GM12878 (cell line): ENCODE measurements around the gene CANT1.

Experiments
- BCL11A ChIP-seq: IDR thresholded peaks from 2 replicates; pipeline ENCODE4 v1.6.1; 2011; ENCODE audit warnings: low read depth, low read length
- BCLAF1 ChIP-seq: fragments of 450-650 bp; IDR thresholded peaks from 2 replicates; pipeline ENCODE4 v1.6.1; 2017; ENCODE audit warnings: antibody characterized with exemption, mild to moderate bottlenecking, moderate library complexity
- BHLHE40 ChIP-seq, 2 experiments: fragments of 450-650 bp in 1 of 2; IDR thresholded peaks; 2 replicates each; pipeline ENCODE4 v1.6.1; 2011 to 2017; ENCODE audit warnings: low read depth in 2 of 2, borderline replicate concordance in 1 of 2, improper control_type of control experiment in 1 of 2, low read length in 1 of 2, mild to moderate bottlenecking in 1 of 2
- BMI1 ChIP-seq: fragments of 450-650 bp; IDR thresholded peaks from 2 replicates; pipeline ENCODE4 v1.6.1; 2016; ENCODE audit warnings: mild to moderate bottlenecking, moderate library complexity, borderline replicate concordance
- CBX5 ChIP-seq: sonication (generic); IDR thresholded peaks from 2 replicates; pipeline ENCODE4 v1.6.1; 2016; ENCODE audit warnings: low read depth, moderate library complexity, mild to moderate bottlenecking, inconsistent platforms
- POLR2AphosphoS5 ChIP-seq: IDR thresholded peaks from 2 replicates; pipeline ENCODE4 v1.6.1; 2011; ENCODE audit warnings: mild to moderate bottlenecking, low read length, inconsistent platforms
- PRDM15 ChIP-seq: fragments of 450-650 bp; formaldehyde crosslinking; IDR thresholded peaks from 2 replicates; pipeline ENCODE4 v1.4.0; 2020; ENCODE audit warnings: mild to moderate bottlenecking, moderate library complexity
- TF ChIP-seq, protein P1 (sequence below), 3 experiments: IDR thresholded peaks in 2 of 3; conservative IDR thresholded peaks in 1 of 3; 2 replicates each; pipeline ENCODE4 v1.5.1; 2011; ENCODE audit warnings: low read depth in 3 of 3, low read length in 3 of 3, mild to moderate bottlenecking in 3 of 3, control low read depth in 2 of 3, moderate library complexity in 2 of 3, inconsistent platforms in 1 of 3, mixed read lengths in 1 of 3; ENCODE audit not compliant: control insufficient read depth in 2 of 3, insufficient read depth in 1 of 3; ENCODE audit errors: extremely low read depth in 1 of 3
- TF ChIP-seq, protein P2 (sequence below): IDR thresholded peaks from 2 replicates; pipeline ENCODE4 v1.6.1; 2011; ENCODE audit warnings: borderline replicate concordance, low read depth, mild to moderate bottlenecking, moderate library complexity, mixed read lengths, low read length; ENCODE audit not compliant: insufficient read depth; ENCODE audit errors: extremely low read length
- TF ChIP-seq, protein P3 (sequence below): IDR thresholded peaks from 2 replicates; pipeline ENCODE4 v1.6.1; 2012; ENCODE audit warnings: low read depth, low read length, improper control_type of control experiment
- TF ChIP-seq, protein P4 (sequence below): fragments of 450-650 bp; IDR thresholded peaks from 2 replicates; pipeline ENCODE4 v1.6.1; 2017; ENCODE audit warnings: mild to moderate bottlenecking, moderate library complexity

- TF ChIP-seq POLR2AphosphoS5, result no peak
- TF ChIP-seq, protein P1, sequence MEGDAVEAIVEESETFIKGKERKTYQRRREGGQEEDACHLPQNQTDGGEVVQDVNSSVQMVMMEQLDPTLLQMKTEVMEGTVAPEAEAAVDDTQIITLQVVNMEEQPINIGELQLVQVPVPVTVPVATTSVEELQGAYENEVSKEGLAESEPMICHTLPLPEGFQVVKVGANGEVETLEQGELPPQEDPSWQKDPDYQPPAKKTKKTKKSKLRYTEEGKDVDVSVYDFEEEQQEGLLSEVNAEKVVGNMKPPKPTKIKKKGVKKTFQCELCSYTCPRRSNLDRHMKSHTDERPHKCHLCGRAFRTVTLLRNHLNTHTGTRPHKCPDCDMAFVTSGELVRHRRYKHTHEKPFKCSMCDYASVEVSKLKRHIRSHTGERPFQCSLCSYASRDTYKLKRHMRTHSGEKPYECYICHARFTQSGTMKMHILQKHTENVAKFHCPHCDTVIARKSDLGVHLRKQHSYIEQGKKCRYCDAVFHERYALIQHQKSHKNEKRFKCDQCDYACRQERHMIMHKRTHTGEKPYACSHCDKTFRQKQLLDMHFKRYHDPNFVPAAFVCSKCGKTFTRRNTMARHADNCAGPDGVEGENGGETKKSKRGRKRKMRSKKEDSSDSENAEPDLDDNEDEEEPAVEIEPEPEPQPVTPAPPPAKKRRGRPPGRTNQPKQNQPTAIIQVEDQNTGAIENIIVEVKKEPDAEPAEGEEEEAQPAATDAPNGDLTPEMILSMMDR (IDR thresholded peaks at IDR 0.05 in 2 of 3, conservative IDR thresholded peaks at IDR 0.05 in 1 of 3; ENCODE audit: control insufficient read depth in 2 of 3, extremely low read depth in 1 of 3, insufficient read depth in 1 of 3, low read depth in 3 of 3, low read length in 3 of 3), result no peak
- TF ChIP-seq BCLAF1, result no peak
- TF ChIP-seq PRDM15, result no peak
- TF ChIP-seq, protein P2, sequence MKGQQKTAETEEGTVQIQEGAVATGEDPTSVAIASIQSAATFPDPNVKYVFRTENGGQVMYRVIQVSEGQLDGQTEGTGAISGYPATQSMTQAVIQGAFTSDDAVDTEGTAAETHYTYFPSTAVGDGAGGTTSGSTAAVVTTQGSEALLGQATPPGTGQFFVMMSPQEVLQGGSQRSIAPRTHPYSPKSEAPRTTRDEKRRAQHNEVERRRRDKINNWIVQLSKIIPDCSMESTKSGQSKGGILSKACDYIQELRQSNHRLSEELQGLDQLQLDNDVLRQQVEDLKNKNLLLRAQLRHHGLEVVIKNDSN, result no peak
- TF ChIP-seq BHLHE40 (IDR thresholded peaks at IDR 0.05; ENCODE audit: borderline replicate concordance in 1 of 2, low read depth in 2 of 2, low read length in 1 of 2), result no peak
- TF ChIP-seq BCL11A, result no peak
- TF ChIP-seq, protein P3, sequence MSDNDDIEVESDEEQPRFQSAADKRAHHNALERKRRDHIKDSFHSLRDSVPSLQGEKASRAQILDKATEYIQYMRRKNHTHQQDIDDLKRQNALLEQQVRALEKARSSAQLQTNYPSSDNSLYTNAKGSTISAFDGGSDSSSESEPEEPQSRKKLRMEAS, result no peak
- no peak for TF ChIP-seq BMI1
- TF ChIP-seq, protein P4, sequence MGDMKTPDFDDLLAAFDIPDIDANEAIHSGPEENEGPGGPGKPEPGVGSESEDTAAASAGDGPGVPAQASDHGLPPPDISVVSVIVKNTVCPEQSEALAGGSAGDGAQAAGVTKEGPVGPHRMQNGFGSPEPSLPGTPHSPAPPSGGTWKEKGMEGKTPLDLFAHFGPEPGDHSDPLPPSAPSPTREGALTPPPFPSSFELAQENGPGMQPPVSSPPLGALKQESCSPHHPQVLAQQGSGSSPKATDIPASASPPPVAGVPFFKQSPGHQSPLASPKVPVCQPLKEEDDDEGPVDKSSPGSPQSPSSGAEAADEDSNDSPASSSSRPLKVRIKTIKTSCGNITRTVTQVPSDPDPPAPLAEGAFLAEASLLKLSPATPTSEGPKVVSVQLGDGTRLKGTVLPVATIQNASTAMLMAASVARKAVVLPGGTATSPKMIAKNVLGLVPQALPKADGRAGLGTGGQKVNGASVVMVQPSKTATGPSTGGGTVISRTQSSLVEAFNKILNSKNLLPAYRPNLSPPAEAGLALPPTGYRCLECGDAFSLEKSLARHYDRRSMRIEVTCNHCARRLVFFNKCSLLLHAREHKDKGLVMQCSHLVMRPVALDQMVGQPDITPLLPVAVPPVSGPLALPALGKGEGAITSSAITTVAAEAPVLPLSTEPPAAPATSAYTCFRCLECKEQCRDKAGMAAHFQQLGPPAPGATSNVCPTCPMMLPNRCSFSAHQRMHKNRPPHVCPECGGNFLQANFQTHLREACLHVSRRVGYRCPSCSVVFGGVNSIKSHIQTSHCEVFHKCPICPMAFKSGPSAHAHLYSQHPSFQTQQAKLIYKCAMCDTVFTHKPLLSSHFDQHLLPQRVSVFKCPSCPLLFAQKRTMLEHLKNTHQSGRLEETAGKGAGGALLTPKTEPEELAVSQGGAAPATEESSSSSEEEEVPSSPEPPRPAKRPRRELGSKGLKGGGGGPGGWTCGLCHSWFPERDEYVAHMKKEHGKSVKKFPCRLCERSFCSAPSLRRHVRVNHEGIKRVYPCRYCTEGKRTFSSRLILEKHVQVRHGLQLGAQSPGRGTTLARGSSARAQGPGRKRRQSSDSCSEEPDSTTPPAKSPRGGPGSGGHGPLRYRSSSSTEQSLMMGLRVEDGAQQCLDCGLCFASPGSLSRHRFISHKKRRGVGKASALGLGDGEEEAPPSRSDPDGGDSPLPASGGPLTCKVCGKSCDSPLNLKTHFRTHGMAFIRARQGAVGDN, result no peak
- TF ChIP-seq CBX5, result no peak
These were observed 24.4 kb upstream of the CANT1 start for GRCh38 chr17:79033741-79034501.
